NCI-H2171 (cell line): ENCODE measurements around the gene PRKAA1.
"Not testable (repeated sequence)": the region's sequence is repeated elsewhere in the genome, so short reads cannot be mapped to it uniquely, and the experiment has no call there.

Experiments used
- DNase-seq: peaks from one replicate; lab custom pipeline; 2025; lab: John Stamatoyannopoulos, UW

Gene PRKAA1

GRCh38 chr5:40722497-40722911 is 75.7 kb downstream of the PRKAA1 start:
- DNase-seq = not testable (repeated sequence)

- no peak for DNase-seq
These were observed 78.1 kb downstream of the PRKAA1 start for GRCh38 chr5:40720069-40720468.

GRCh38 chr5:40717281-40717680 is 80.9 kb downstream of the PRKAA1 start:
- no peak for DNase-seq

DNA sequence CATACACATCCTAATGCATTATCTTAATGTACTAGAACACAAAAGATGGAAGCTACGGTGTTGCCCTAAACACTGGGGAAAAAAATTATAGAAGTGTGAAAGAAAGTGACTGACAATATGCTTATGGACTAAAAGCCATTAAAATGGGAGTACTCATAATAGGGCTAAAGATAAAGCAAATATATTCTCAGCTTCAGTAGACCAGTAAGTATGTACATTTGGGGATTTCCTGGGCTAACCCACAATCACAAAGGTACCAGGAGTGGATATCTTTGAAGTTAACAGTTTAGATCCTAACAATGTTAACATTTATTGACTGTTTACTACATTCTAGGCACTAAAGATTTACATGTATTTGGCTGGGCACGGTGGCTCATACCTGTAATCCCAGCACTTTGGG is 81.6 kb downstream of the PRKAA1 start:
- no peak for DNase-seq

DNA sequence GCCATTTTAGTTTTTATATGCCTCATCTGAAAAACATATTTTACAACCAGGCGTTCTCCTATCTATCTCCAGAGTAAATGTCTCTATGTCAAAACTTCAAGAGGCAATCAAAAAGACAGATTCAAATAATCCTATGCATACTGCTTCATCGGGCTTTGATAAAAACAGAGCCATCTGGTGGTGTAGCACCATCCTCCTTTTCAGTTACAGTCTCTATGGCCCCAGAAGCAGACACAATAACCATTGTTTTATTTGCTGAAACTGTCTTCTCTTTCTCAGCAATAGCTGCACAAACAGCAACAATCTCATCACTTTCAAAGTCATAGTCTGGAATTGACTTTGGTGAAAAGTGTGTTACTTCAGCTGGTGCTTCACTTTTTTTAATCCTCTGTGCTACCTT is 82.2 kb downstream of the PRKAA1 start:
- DNase-seq = no peak

- no peak for DNase-seq
These were observed 84.2 kb downstream of the PRKAA1 start for GRCh38 chr5:40714001-40714400.

- not testable (repeated sequence) for DNase-seq
These were observed 87.6 kb downstream of the PRKAA1 start for GRCh38 chr5:40710575-40710974.
